Psoas muscle (tissue), 8 donors: ENCODE data around the gene CDX2. TPM values are rescaled to one million over a fixed set of nuclear protein-coding genes. Genes with fewer than 3 reads are reported as not detected.

ENCODE experiments used
- ATAC-seq, 4 donors: fragments of 200-7000 bp; cut with Tn5 transposase; one replicate each; pipeline ENCODE4 v1.9.1; 2020; ENCODE audit warnings: moderate library complexity in 3 of 4, mild to moderate bottlenecking in 2 of 4
- DNase-seq, 2 donors: peaks; one replicate each; pipeline ENCODE4 v3.0.0-alpha.2; 2020
- H3K27ac ChIP-seq: fragments of 200-600 bp; one replicate; pipeline ENCODE4 v1.8.0; 2022
- H3K27me3 ChIP-seq, 3 donors: fragments of 200-600 bp in 1 of 3; one replicate each; pipeline versions ENCODE4 v1.6.1 to v1.8.0; 2013 to 2022; ENCODE audit warnings: low read length in 2 of 3, mild to moderate bottlenecking in 2 of 3, moderate library complexity in 1 of 3; ENCODE audit not compliant: insufficient read depth in 3 of 3
- H3K36me3 ChIP-seq, 2 donors: fragments of 200-600 bp in 1 of 2; one replicate each; pipeline versions ENCODE4 v1.6.1 to v1.8.0; 2013 to 2022; ENCODE audit warnings: low read depth in 1 of 2, mild to moderate bottlenecking in 1 of 2, moderate library complexity in 1 of 2; ENCODE audit not compliant: insufficient read depth in 1 of 2
- H3K4me1 ChIP-seq: fragments of 200-600 bp; one replicate; pipeline ENCODE4 v1.8.0; 2022
- H3K4me3 ChIP-seq: fragments of 200-600 bp; one replicate; pipeline ENCODE4 v1.8.0; 2022; ENCODE audit warnings: mild to moderate bottlenecking
- H3K9me3 ChIP-seq: fragments of 200-600 bp; one replicate; pipeline ENCODE4 v1.8.0; 2022
- CTCF ChIP-seq: fragments of 200-600 bp; IDR thresholded peaks from one replicate; pipeline ENCODE4 v1.8.0; 2022; ENCODE audit warnings: antibody characterized with exemption
- WGBS, 3 donors: extraction: QIAGEN DNeasy Blood & Tissue Kit; methylation state at CpG; one replicate each; pipeline versions ENCODE4 v1.1.6 to v1.1.7; 2013; 5-methylcytosine and 5-hydroxymethylcytosine counted together
- intact Hi-C, 2 donors: fragments of 100-400 bp; cut with DNase I; formaldehyde crosslinking; loops; one replicate each; pipeline versions ENCODE4 v1.11.0 to v1.14.2; 2022
- polyA plus RNA-seq, 3 donors: library from polyadenylated mRNA; stranded (reverse); fragments of 200-250 nt; gene quantifications; one replicate each; pipeline ENCODE4 v1.2.3, GENCODE V29; 2013
- total RNA-seq, 4 donors: library from RNA; stranded (reverse); fragmentation: NEBNext Ultra II Directional in 2 of 4; extraction: Animal tissue kit (Norgen Biotek cat#: 25700) in 2 of 4; gene quantifications; one replicate each; pipeline versions ENCODE4 v1.2.1 to v1.2.4, GENCODE V29; 2021 to 2023
- donor health status: healthy with polysubstance abuse.
- donor health status: DM: no; HTN: no; CAD: no; lungs with moderate emphysema.
- donor health status: Bipolar disorder and iron deficiency.
- donor health status: healthy.
- donor health status: DM: yes; HTN: yes; CAD: no.
- donor health status: DM: no; HTN: no; CAD: no.
- donor health status: DM: no; HTN: no; CAD: no.
- donor health status: DM: yes; HTN: yes; CAD: no.

The CDX2 gene
- total and polyA plus RNA-seq, 7 donors, result 0.03 TPM; not detected in 6

GRCh38 chr13:27960362-27961226 lies 8.5 kb downstream of the CDX2 start:
- H3K4me3 ChIP-seq, result peak overlapping the region; percentile 56
- H3K27me3 ChIP-seq, result peaks cover 0 to 87% (median 29%) of the 10 kb centered on the region in 3 donors
- peaks cover 4% of the 10 kb centered on the region for H3K4me1 ChIP-seq
- H3K9me3 ChIP-seq, result no peaks in the 10 kb centered on the region
- ATAC-seq (peak; percentile 39 to 72 (median 43)), DNase-seq (peak in 1 of 2 donors; percentile 37)
- no peaks in the 10 kb centered on the region for H3K36me3 ChIP-seq
- intact Hi-C loops, result no loop called here
- whole genome bisulfite sequencing, 3 donors, result 1% methylated on average over 52 to 73 of the region's 73 CpGs
- no peak overlapping the region for H3K27ac ChIP-seq
- TF ChIP-seq CTCF, result peak; percentile 39

- 24 to 30% (median 28%) methylated on average over 14 of the region's 14 CpGs for WGBS, 3 donors
- no peaks in the 10 kb centered on the region for H3K36me3 ChIP-seq
- peak overlapping the region; percentile 56 for H3K4me3 ChIP-seq
- H3K27ac ChIP-seq, result no peak overlapping the region
- ATAC-seq, result no peak
- peaks cover 0 to 87% (median 23%) of the 10 kb centered on the region in 3 donors for H3K27me3 ChIP-seq
- no peak for TF ChIP-seq CTCF
- H3K4me1 ChIP-seq, result peaks cover 4% of the 10 kb centered on the region
- intact Hi-C loops, result no loop called here
- DNase-seq, result no peak
- no peaks in the 10 kb centered on the region for H3K9me3 ChIP-seq
Measured at GRCh38 chr13:27959976-27960361, 9.1 kb downstream of the CDX2 start.

- intact Hi-C loops, result no loop called here
- peaks cover 3 to 95% (median 28%) of the 10 kb centered on the region in 3 donors for H3K27me3 ChIP-seq
Measured at GRCh38 chr13:27956576-27957300, 12.4 kb downstream of the CDX2 start.

GRCh38 chr13:27955014-27955591 lies 14.0 kb downstream of the CDX2 start:
- DNase-seq, result no peak
- Histone ChIP-seq H3K4me1 (peaks cover 7% of the 10 kb centered on the region), H3K9me3 (no peaks in the 10 kb centered on the region), H3K27me3 (peaks cover 3 to 95% (median 19%) of the 10 kb centered on the region in 3 donors), H3K27ac (no peak overlapping the region), H3K4me3 (no peak overlapping the region), H3K36me3 (no peaks in the 10 kb centered on the region)
- no peak for ATAC-seq
- 70 to 75% (median 70%) methylated on average over 11 of the region's 11 CpGs for WGBS, 3 donors
- no peak for TF ChIP-seq CTCF
- intact Hi-C loops, result no loop called here

More at GRCh38 chr13:27956576-27957300, 12.4 kb downstream of the CDX2 start:
- WGBS, 3 donors, result 31 to 45% (median 34%) methylated on average over 5 of the region's 5 CpGs
- H3K36me3 ChIP-seq, result no peaks in the 10 kb centered on the region
- no peak for TF ChIP-seq CTCF
- no peak overlapping the region for H3K27ac ChIP-seq
- ATAC-seq, result no peak
- no peak for DNase-seq
- no peaks in the 10 kb centered on the region for H3K9me3 ChIP-seq
- H3K4me3 ChIP-seq, result no peak overlapping the region
- H3K4me1 ChIP-seq, result peaks cover 11% of the 10 kb centered on the region
